Measurements from ENCODE around the gene ZSCAN22.

ZSCAN22 gene

DNA sequence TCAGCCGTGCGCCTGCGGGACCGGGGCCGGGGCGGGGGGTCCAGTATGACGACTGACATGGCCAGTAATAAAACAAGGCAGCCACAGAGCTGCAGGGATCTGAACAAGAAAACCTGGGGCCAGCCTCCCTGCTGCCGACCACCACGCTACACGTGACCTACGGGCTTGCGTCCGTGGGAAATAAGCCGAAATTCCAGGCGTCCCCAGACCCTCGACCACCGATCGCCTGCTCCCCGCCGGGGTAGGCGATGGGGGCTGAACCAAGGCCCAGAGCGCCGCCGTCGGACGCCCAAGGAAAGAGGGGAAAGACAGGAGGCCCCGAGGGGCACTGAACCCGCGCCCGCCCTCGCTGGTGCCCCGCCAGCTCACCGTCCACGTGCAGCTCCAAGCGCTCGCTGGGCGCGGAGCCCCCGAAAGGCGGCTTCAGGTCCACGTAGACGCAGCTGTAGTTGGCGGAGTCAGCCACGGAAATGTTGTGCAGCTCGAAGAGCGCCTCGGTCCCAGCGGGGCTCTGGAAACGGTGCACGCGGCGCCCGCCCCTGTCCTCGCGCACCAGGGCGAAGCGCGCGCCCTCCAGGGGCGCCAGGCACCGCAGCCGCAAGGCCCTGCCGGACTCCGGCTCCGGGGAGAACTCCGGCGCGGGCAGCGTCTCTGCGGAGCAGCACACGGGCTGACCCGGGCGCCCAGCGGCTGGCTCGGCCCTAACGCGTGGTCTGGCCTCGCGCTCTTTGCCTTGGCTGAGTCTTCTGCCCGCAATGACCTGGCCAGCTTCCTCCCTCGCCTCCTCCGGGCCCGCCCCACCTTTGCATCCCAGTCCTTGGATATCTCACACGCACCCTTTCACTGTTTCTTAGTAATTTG is 23.4 kb downstream of the ZSCAN22 start:
- H3K4me1 ChIP-seq (ENCODE audit: low read depth, poor library complexity, severe bottlenecking) = no peaks in the 10 kb centered on the region
- no peak overlapping the region for H3K27ac ChIP-seq
- no peaks in the 10 kb centered on the region for H4K20me1 ChIP-seq (ENCODE audit: insufficient read depth)
- no peak overlapping the region for H2AFZ ChIP-seq (ENCODE audit: low read depth)
- no peak overlapping the region for H3K9ac ChIP-seq
- no peak overlapping the region for H3K4me2 ChIP-seq
- no peak overlapping the region for H3K4me3 ChIP-seq (IDR thresholded peaks at IDR 0.05; ENCODE audit: insufficient read depth, low read depth, low read length)
- TF ChIP-seq, protein P1, sequence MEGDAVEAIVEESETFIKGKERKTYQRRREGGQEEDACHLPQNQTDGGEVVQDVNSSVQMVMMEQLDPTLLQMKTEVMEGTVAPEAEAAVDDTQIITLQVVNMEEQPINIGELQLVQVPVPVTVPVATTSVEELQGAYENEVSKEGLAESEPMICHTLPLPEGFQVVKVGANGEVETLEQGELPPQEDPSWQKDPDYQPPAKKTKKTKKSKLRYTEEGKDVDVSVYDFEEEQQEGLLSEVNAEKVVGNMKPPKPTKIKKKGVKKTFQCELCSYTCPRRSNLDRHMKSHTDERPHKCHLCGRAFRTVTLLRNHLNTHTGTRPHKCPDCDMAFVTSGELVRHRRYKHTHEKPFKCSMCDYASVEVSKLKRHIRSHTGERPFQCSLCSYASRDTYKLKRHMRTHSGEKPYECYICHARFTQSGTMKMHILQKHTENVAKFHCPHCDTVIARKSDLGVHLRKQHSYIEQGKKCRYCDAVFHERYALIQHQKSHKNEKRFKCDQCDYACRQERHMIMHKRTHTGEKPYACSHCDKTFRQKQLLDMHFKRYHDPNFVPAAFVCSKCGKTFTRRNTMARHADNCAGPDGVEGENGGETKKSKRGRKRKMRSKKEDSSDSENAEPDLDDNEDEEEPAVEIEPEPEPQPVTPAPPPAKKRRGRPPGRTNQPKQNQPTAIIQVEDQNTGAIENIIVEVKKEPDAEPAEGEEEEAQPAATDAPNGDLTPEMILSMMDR (conservative IDR thresholded peaks at IDR 0.05; ENCODE audit: low read depth, low read length) = no peak
- H3K27me3 ChIP-seq (ENCODE audit: insufficient read depth, low read depth) = peaks cover 13% of the 10 kb centered on the region; the same call in 1 of the 2 replicates
- no peaks in the 10 kb centered on the region for H3K79me2 ChIP-seq (ENCODE audit: insufficient read depth, low read depth)
- H3K36me3 ChIP-seq (ENCODE audit: insufficient read depth) = no peaks in the 10 kb centered on the region

DNA sequence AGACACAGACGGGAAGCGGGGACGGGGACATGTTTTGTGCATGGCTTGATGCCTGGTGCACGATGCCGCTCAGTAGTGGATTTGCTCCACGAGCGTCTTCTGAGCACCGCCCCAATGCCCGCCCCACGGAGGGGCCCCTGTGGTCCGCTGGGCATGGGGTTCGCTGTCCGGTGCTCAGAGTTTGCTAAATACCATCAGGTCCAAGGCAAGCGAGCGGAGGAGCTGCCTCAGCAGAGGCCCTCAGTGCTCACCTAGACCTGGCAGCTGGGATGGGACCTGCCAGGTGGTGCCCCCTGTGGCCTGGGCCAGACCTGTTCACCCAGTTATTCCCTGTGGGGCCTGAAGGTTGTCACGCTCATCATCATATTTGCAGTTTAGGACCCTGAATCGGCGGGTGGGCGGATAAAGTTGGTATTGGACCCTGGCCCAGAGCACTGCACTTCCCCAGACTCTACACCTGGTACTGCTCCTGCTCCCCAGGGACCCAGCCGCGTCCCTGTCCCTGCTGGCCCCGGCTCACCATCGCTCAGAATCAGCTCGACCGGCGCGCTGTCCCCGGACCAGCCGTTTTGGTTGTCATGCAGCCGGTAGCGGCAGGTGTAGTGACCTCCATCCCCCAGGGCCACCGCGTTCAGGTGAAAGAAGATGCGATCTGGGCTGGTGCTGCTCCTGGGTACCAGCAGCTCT is 24.2 kb downstream of the ZSCAN22 start:
- H3K79me2 ChIP-seq (ENCODE audit: insufficient read depth, low read depth) = no peaks in the 10 kb centered on the region
- peaks cover 13% of the 10 kb centered on the region; the same call in 1 of the 2 replicates for H3K27me3 ChIP-seq (ENCODE audit: insufficient read depth, low read depth)
- no peak overlapping the region for H3K4me3 ChIP-seq (IDR thresholded peaks at IDR 0.05; ENCODE audit: insufficient read depth, low read depth, low read length)
- no peak overlapping the region for H2AFZ ChIP-seq (ENCODE audit: low read depth)
- TF ChIP-seq, protein P1 (conservative IDR thresholded peaks at IDR 0.05; ENCODE audit: low read depth, low read length) = no peak
- H3K27ac ChIP-seq = no peak overlapping the region
- no peaks in the 10 kb centered on the region for H3K36me3 ChIP-seq (ENCODE audit: insufficient read depth)
- no peak overlapping the region for H3K4me2 ChIP-seq
- no peak overlapping the region for H3K9ac ChIP-seq
- no peaks in the 10 kb centered on the region for H4K20me1 ChIP-seq (ENCODE audit: insufficient read depth)
- H3K4me1 ChIP-seq (ENCODE audit: low read depth, poor library complexity, severe bottlenecking) = peaks cover 3% of the 10 kb centered on the region

DNA sequence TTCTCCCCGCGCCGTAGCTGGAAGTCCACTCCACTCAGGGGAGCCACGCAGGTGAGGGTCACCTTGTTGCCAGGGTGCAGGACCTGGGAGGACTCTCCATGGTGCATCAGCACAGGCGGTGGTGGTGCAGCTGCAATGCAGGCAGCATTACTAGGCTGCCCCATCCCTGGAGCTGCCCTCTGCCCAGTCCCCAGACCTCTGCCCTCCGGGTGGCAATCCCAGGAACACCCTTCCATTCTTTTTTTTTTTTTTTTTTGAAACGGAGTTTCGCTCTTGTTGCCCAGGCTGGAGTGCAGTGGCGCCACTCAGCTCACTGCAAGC is 24.7 kb downstream of the ZSCAN22 start:
- Histone ChIP-seq H3K79me2 (ENCODE audit: insufficient read depth, low read depth) (no peaks in the 10 kb centered on the region), H3K27me3 (ENCODE audit: insufficient read depth, low read depth) (peaks cover 13% of the 10 kb centered on the region; the same call in 1 of the 2 replicates), H3K4me1 (ENCODE audit: low read depth, poor library complexity, severe bottlenecking) (peaks cover 3% of the 10 kb centered on the region), H3K36me3 (ENCODE audit: insufficient read depth) (no peaks in the 10 kb centered on the region), H4K20me1 (ENCODE audit: insufficient read depth) (no peaks in the 10 kb centered on the region), H2AFZ (ENCODE audit: low read depth) (no peak overlapping the region), H3K27ac (no peak overlapping the region), H3K4me3 (IDR thresholded peaks at IDR 0.05; ENCODE audit: insufficient read depth, low read depth, low read length) (no peak overlapping the region), H3K4me2 (no peak overlapping the region), H3K9ac (no peak overlapping the region)
- TF ChIP-seq, protein P1 (conservative IDR thresholded peaks at IDR 0.05; ENCODE audit: low read depth, low read length) = no peak

DNA sequence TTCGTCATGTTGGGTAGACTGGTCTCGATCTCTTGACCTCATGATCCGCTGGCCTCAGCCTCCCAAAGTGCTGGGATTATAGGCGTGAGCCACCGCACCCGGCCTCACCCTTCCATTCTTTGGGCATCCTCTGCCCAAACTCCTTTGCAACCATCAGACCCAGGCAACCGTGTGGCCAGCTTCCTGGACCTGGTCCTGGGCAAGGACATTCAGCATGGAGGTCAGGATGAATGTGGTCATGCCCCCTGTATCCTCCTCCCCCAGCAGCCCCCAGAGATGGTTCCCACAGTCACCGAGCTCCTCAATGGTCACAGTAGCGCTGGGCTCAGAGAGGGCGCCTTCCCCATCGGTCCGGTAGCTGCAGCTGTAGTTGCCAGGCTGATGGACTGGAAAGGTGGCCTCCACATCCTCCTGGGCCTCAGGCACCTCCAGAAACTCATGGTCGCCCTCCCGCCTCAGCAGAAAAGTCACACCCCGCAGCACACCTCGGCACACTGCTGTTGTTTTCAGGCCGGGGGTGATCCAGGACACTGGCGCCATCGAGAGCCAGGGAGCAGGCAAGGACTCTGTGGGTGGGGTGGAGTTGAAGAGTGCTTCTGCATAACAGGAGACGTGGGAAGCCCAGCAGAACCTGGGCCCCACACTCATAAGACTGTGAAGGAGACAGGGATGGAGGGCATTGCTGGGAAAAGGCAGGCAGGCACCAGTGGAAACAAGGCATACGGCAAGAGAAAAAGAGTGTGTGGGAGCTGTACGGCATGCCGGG is 25.4 kb downstream of the ZSCAN22 start:
- H3K4me2 ChIP-seq = no peak overlapping the region
- H3K4me3 ChIP-seq (IDR thresholded peaks at IDR 0.05; ENCODE audit: insufficient read depth, low read depth, low read length) = no peak overlapping the region
- H4K20me1 ChIP-seq (ENCODE audit: insufficient read depth) = no peaks in the 10 kb centered on the region
- H3K4me1 ChIP-seq (ENCODE audit: low read depth, poor library complexity, severe bottlenecking) = peaks cover 3% of the 10 kb centered on the region
- H3K27me3 ChIP-seq (ENCODE audit: insufficient read depth, low read depth) = peaks cover 9% of the 10 kb centered on the region; the same call in 1 of the 2 replicates
- no peaks in the 10 kb centered on the region for H3K36me3 ChIP-seq (ENCODE audit: insufficient read depth)
- TF ChIP-seq, protein P1 (conservative IDR thresholded peaks at IDR 0.05; ENCODE audit: low read depth, low read length) = no peak
- H3K9ac ChIP-seq = no peak overlapping the region
- no peaks in the 10 kb centered on the region for H3K79me2 ChIP-seq (ENCODE audit: insufficient read depth, low read depth)
- no peak overlapping the region for H2AFZ ChIP-seq (ENCODE audit: low read depth)
- no peak overlapping the region for H3K27ac ChIP-seq

All from KMS-11 (cell line).